Esophagus muscularis mucosa (tissue), 4 donors: Measurements from ENCODE around the gene GARRE1. TPM values are rescaled to one million over a fixed set of nuclear protein-coding genes. Genes with fewer than 3 reads are reported as not detected.
"Not testable (repeated sequence)": the region's sequence is repeated elsewhere in the genome, so short reads cannot be mapped to it uniquely, and the experiment has no call there.

ENCODE experiments used
- DNase-seq: peaks from one replicate; pipeline ENCODE4 v3.0.0-alpha.2; 2017; ENCODE audit errors: extremely low spot score
- H3K27ac ChIP-seq, 4 donors: fragments of 200-600 bp; sonication (generic); replicated peaks in 1 of 4; 1 replicate in 3 of 4; 2 replicates in 1 of 4; pipeline ENCODE4 v1.5.1; 2016 to 2019; ENCODE audit warnings: mild to moderate bottlenecking in 1 of 4
- H3K27me3 ChIP-seq, 4 donors: fragments of 200-600 bp; sonication (generic); one replicate each; pipeline versions ENCODE4 v1.5.1 to v1.6.0; 2016 to 2019
- H3K36me3 ChIP-seq, 4 donors: fragments of 200-600 bp; sonication (generic); one replicate each; pipeline ENCODE4 v1.5.1; 2016 to 2019
- H3K4me1 ChIP-seq, 4 donors: fragments of 200-600 bp; sonication (generic); one replicate each; pipeline ENCODE4 v1.5.1; 2016 to 2019
- H3K4me3 ChIP-seq, 4 donors: fragments of 200-600 bp; sonication (generic); 1 replicate in 2 of 4; 2 replicates in 2 of 4; pipeline ENCODE4 v1.5.1; 2016 to 2019; ENCODE audit warnings: mild to moderate bottlenecking in 4 of 4, moderate library complexity in 1 of 4
- H3K9me3 ChIP-seq, 4 donors: fragments of 200-600 bp; sonication (generic); 1 replicate in 3 of 4; 2 replicates in 1 of 4; pipeline ENCODE4 v1.5.1; 2016 to 2019
- CTCF ChIP-seq, 3 experiments: fragments of 200-600 bp in 2 of 3; fragments of 450-650 bp in 1 of 3; sonication (generic) in 2 of 3; IDR thresholded peaks; one replicate each; pipeline ENCODE4 v1.5.1; 2017 to 2019; ENCODE audit warnings: antibody characterized with exemption in 3 of 3, mild to moderate bottlenecking in 2 of 3, moderate library complexity in 1 of 3
- EP300 ChIP-seq: sonication (generic); formaldehyde crosslinking; IDR thresholded peaks from one replicate; pipeline ENCODE4 v1.6.1; 2017; ENCODE audit warnings: antibody characterized with exemption
- POLR2A ChIP-seq: fragments of 450-650 bp; IDR thresholded peaks from one replicate; pipeline ENCODE4 v1.6.1; 2017; ENCODE audit warnings: antibody characterized with exemption, moderate library complexity, mild to moderate bottlenecking, low read depth
- POLR2AphosphoS5 ChIP-seq, 2 donors: sonication (generic); formaldehyde crosslinking; IDR thresholded peaks; one replicate each; pipeline ENCODE4 v1.6.1; 2017; ENCODE audit warnings: antibody characterized with exemption in 2 of 2
- WGBS: methylation state at CpG from one replicate; pipeline ENCODE4 v1.1.5; 2018; 5-methylcytosine and 5-hydroxymethylcytosine counted together
- intact Hi-C: fragments of 100-400 bp; cut with DNase I; formaldehyde crosslinking; loops from one replicate; pipeline ENCODE4 v1.15.1; 2023
- total RNA-seq, 4 donors: library from RNA; depleted of rRNA; stranded (reverse); fragments of >200 nt; gene quantifications; one replicate each; pipeline versions ENCODE4 v1.1.0 to v1.2.1, GENCODE V29; 2016

The GARRE1 gene
- total RNA-seq, 4 donors from 2014 or later: 11.2 to 31.0 (median 20.8) TPM

GRCh38 chr19:34236035-34236987 is 18.0 kb upstream of the GARRE1 start:
- H3K27ac ChIP-seq: no peak overlapping the region
- no peak for TF ChIP-seq POLR2A
- TF ChIP-seq CTCF (IDR thresholded peaks at IDR 0.05): no peak
- TF ChIP-seq POLR2AphosphoS5 (IDR thresholded peaks at IDR 0.05): no peak
- no peak for TF ChIP-seq EP300
- 82% methylated on average over 17 of the region's 18 CpGs for WGBS

GRCh38 chr19:34237283-34237682 is 17.1 kb upstream of the GARRE1 start:
- H3K36me3 ChIP-seq: no peaks in the 10 kb centered on the region
- no peak for DNase-seq
- intact Hi-C loops: loop anchor here (10.0 kb wide), 1 partner anchor 108 kb away; no protein-coding TSS in a partner anchor
- H3K27ac ChIP-seq: no peak overlapping the region
- no peak overlapping the region for H3K4me3 ChIP-seq
- no peaks in the 10 kb centered on the region for H3K9me3 ChIP-seq
- no peaks in the 10 kb centered on the region for H3K27me3 ChIP-seq
- peaks cover 5 to 21% (median 16%) of the 10 kb centered on the region in 4 donors for H3K4me1 ChIP-seq
- WGBS: 94% methylated on average over 3 of the region's 3 CpGs
- TF ChIP-seq POLR2AphosphoS5 (IDR thresholded peaks at IDR 0.05): no peak
- no peak for TF ChIP-seq CTCF (IDR thresholded peaks at IDR 0.05)
- no peak for TF ChIP-seq POLR2A
- no peak for TF ChIP-seq EP300

More at GRCh38 chr19:34236035-34236987, 18.0 kb upstream of the GARRE1 start:
- Histone ChIP-seq H3K9me3 (no peaks in the 10 kb centered on the region), H3K36me3 (peaks cover 0 to under 1% (median 0%) of the 10 kb centered on the region in 4 donors), H3K4me1 (peaks cover 9 to 28% (median 23%) of the 10 kb centered on the region in 4 donors), H3K4me3 (no peak overlapping the region), H3K27me3 (no peaks in the 10 kb centered on the region)
- DNase-seq: no peak
- intact Hi-C loops: loop anchor here (10.0 kb wide), 1 partner anchor 108 kb away; no protein-coding TSS in a partner anchor

- Histone ChIP-seq H3K4me3 (no peak overlapping the region), H3K27ac (no peak overlapping the region), H3K4me1 (peaks cover 0 to 14% (median 10%) of the 10 kb centered on the region in 4 donors), H3K36me3 (no peaks in the 10 kb centered on the region), H3K9me3 (no peaks in the 10 kb centered on the region), H3K27me3 (no peaks in the 10 kb centered on the region)
- WGBS: 94% methylated on average over 4 of the region's 4 CpGs
- no peak for DNase-seq
- intact Hi-C loops: loop anchor here (10.0 kb wide), 1 partner anchor 107 kb away; no protein-coding TSS in a partner anchor
- no peak for TF ChIP-seq CTCF (IDR thresholded peaks at IDR 0.05)
- TF ChIP-seq EP300: no peak
- no peak for TF ChIP-seq POLR2AphosphoS5 (IDR thresholded peaks at IDR 0.05)
- no peak for TF ChIP-seq POLR2A
Measured at GRCh38 chr19:34237939-34238338, 16.4 kb upstream of the GARRE1 start.

- TF ChIP-seq POLR2A (no peak), EP300 (no peak), POLR2AphosphoS5 (IDR thresholded peaks at IDR 0.05) (no peak), CTCF (IDR thresholded peaks at IDR 0.05) (no peak)
- DNase-seq: no peak
- H3K9me3 ChIP-seq: no peaks in the 10 kb centered on the region
- H3K4me1 ChIP-seq: peaks cover 0 to 16% (median 12%) of the 10 kb centered on the region in 4 donors
- no peaks in the 10 kb centered on the region for H3K36me3 ChIP-seq
- H3K27ac ChIP-seq: no peak overlapping the region
- intact Hi-C loops: no loop called here
- WGBS: 75% methylated on average over 12 of the region's 13 CpGs
- no peaks in the 10 kb centered on the region for H3K27me3 ChIP-seq
- no peak overlapping the region for H3K4me3 ChIP-seq
Measured at GRCh38 chr19:34241513-34242337, 12.6 kb upstream of the GARRE1 start.

- peaks cover 0 to 16% (median 12%) of the 10 kb centered on the region in 4 donors for H3K4me1 ChIP-seq
- H3K27me3 ChIP-seq, DNase-seq, H3K9me3 ChIP-seq, H3K27ac ChIP-seq, H3K36me3 ChIP-seq, H3K4me3 ChIP-seq, intact Hi-C loops: not testable (repeated sequence)
- WGBS: 94% methylated on average over 8 of the region's 10 CpGs
Measured at GRCh38 chr19:34243138-34243875, 11.0 kb upstream of the GARRE1 start.
